ENCODE results near the gene STRADA.

- no peak for TF ChIP-seq POLR2A (IDR thresholded peaks at IDR 0.05)
- TF ChIP-seq CTCF (IDR thresholded peaks at IDR 0.05): no peak
These were observed 40.2 kb downstream of the STRADA start for GRCh38 chr17:63701456-63701820.
